Hepatocyte (in vitro differentiated cells): ENCODE data around the gene CCL20. TPM values are rescaled to one million over a fixed set of nuclear protein-coding genes. Genes with fewer than 3 reads are reported as not detected.
A peak's percentile ranks its signal among the peaks of the same experiment; 100 is the strongest.

Experiments
- DNase-seq: peaks from one replicate; pipeline ENCODE4 v3.0.0-alpha.2; 2016; ENCODE audit warnings: low spot score
- H2AFZ ChIP-seq: fragments of 200-600 bp; sonication (generic); 2 replicates; pipeline ENCODE4 v1.6.0; 2016; ENCODE audit warnings: antibody characterized with exemption, mild to moderate bottlenecking
- H3K27ac ChIP-seq: fragments of 200-600 bp; sonication (generic); 2 replicates; pipeline ENCODE4 v1.5.1; 2016; ENCODE audit warnings: mild to moderate bottlenecking
- H3K27me3 ChIP-seq: fragments of 200-600 bp; sonication (generic); 2 replicates; pipeline ENCODE4 v1.6.1; 2016
- H3K36me3 ChIP-seq: fragments of 200-600 bp; sonication (generic); replicated peaks from 2 replicates; pipeline ENCODE4 v1.5.1; 2016; ENCODE audit warnings: low read depth; ENCODE audit not compliant: insufficient read depth
- H3K4me1 ChIP-seq: fragments of 200-600 bp; sonication (generic); 2 replicates; pipeline ENCODE4 v1.5.1; 2016; ENCODE audit warnings: mild to moderate bottlenecking, moderate library complexity; ENCODE audit not compliant: insufficient read depth
- H3K4me2 ChIP-seq: fragments of 200-600 bp; sonication (generic); 2 replicates; pipeline ENCODE4 v1.6.0; 2016
- H3K4me3 ChIP-seq: fragments of 200-600 bp; sonication (generic); 2 replicates; pipeline ENCODE4 v1.5.1; 2016; ENCODE audit warnings: mild to moderate bottlenecking
- H3K79me2 ChIP-seq: fragments of 200-600 bp; sonication (generic); 2 replicates; pipeline ENCODE4 v1.6.0; 2017; ENCODE audit warnings: mild to moderate bottlenecking
- H3K9me2 ChIP-seq: fragments of 200-600 bp; sonication (generic); replicated peaks from 2 replicates; pipeline ENCODE4 v1.6.0; 2017; ENCODE audit warnings: mild to moderate bottlenecking; ENCODE audit not compliant: insufficient read depth
- H3K9me3 ChIP-seq: fragments of 200-600 bp; sonication (generic); 2 replicates; pipeline ENCODE4 v1.5.1; 2016; ENCODE audit warnings: low read depth, mild to moderate bottlenecking
- H4K20me1 ChIP-seq: fragments of 200-600 bp; sonication (generic); 2 replicates; pipeline ENCODE4 v1.6.0; 2016; ENCODE audit warnings: mild to moderate bottlenecking; ENCODE audit not compliant: insufficient read depth, poor library complexity, severe bottlenecking
- CTCF ChIP-seq: fragments of 200-600 bp; sonication (generic); IDR thresholded peaks from 2 replicates; pipeline ENCODE4 v1.5.1; 2016; ENCODE audit warnings: antibody characterized with exemption, mild to moderate bottlenecking; ENCODE audit not compliant: poor library complexity
- EZH2 ChIP-seq: fragments of 200-600 bp; sonication (generic); IDR thresholded peaks from 2 replicates; pipeline ENCODE4 v1.6.1; 2016; ENCODE audit warnings: antibody characterized with exemption, mild to moderate bottlenecking, borderline replicate concordance
- EZH2phosphoT487 ChIP-seq: fragments of 200-600 bp; sonication (generic); IDR thresholded peaks from one replicate; pipeline ENCODE4 v1.6.1; 2018; ENCODE audit warnings: antibody characterized with exemption, mild to moderate bottlenecking, low read depth, moderate library complexity; ENCODE audit not compliant: unreplicated experiment, severe bottlenecking
- whole genome bisulfite sequencing: methylation state at CpG from one replicate; pipeline ENCODE4 v1.1.6; 2016; ENCODE audit warnings: low lambda C conversion rate; ENCODE audit errors: missing lambda C conversion rate; 5-methylcytosine and 5-hydroxymethylcytosine counted together
- polyA plus RNA-seq: library from polyadenylated mRNA; unstranded; fragments of >200 nt; fragmentation: Nextera tagmentation; extraction: Ambion mirVana; gene quantifications from 2 replicates; pipeline ENCODE4 v1.2.1, GENCODE V29; 2016
- total RNA-seq: library from RNA; depleted of rRNA; stranded (reverse); fragments of >200 nt; gene quantifications from 2 replicates; pipeline ENCODE4 v1.2.3, GENCODE V29; 2014

The CCL20 gene
- total and polyA plus RNA-seq, 2 experiments from 2014 or later: 80.0 to 112 TPM

- H3K4me2 ChIP-seq: no peak overlapping the region
- no peaks in the 10 kb centered on the region for H4K20me1 ChIP-seq
- 86% methylated on average over 3 of the region's 3 CpGs for WGBS
- H2AFZ ChIP-seq: no peak overlapping the region
- no peak for DNase-seq
- TF ChIP-seq EZH2: no peak
- TF ChIP-seq EZH2phosphoT487: no peak
- TF ChIP-seq CTCF: no peak
- no peaks in the 10 kb centered on the region for H3K27me3 ChIP-seq
- no peaks in the 10 kb centered on the region for H3K79me2 ChIP-seq
- no peaks in the 10 kb centered on the region for H3K9me3 ChIP-seq
- no peaks in the 10 kb centered on the region for H3K4me1 ChIP-seq
- H3K27ac ChIP-seq: no peak overlapping the region
- H3K36me3 ChIP-seq: no peaks in the 10 kb centered on the region
- no peaks in the 10 kb centered on the region for H3K9me2 ChIP-seq
- H3K4me3 ChIP-seq: no peak overlapping the region
Observed at GRCh38 chr2:227855440-227855839, 41.8 kb downstream of the CCL20 start.

GRCh38 chr2:227856697-227857096 lies 43.1 kb downstream of the CCL20 start:
- Histone ChIP-seq H3K36me3 (no peaks in the 10 kb centered on the region), H3K27me3 (no peaks in the 10 kb centered on the region), H2AFZ (no peak overlapping the region), H3K27ac (no peak overlapping the region), H4K20me1 (no peaks in the 10 kb centered on the region), H3K4me2 (no peak overlapping the region), H3K79me2 (no peaks in the 10 kb centered on the region), H3K4me1 (no peaks in the 10 kb centered on the region), H3K4me3 (no peak overlapping the region), H3K9me2 (no peaks in the 10 kb centered on the region), H3K9me3 (no peaks in the 10 kb centered on the region)
- 93% methylated on average over 2 of the region's 2 CpGs for WGBS
- TF ChIP-seq EZH2 (no peak), CTCF (no peak), EZH2phosphoT487 (no peak)
- DNase-seq: no peak

- H2AFZ ChIP-seq: no peak overlapping the region
- H4K20me1 ChIP-seq: no peaks in the 10 kb centered on the region
- no peaks in the 10 kb centered on the region for H3K27me3 ChIP-seq
- TF ChIP-seq EZH2: no peak
- TF ChIP-seq EZH2phosphoT487: no peak
- no peak for TF ChIP-seq CTCF
- WGBS: 87% methylated on average over 6 of the region's 6 CpGs
- H3K9me2 ChIP-seq: no peaks in the 10 kb centered on the region
- no peaks in the 10 kb centered on the region for H3K36me3 ChIP-seq
- no peaks in the 10 kb centered on the region for H3K9me3 ChIP-seq
- peak overlapping the region; percentile 63 for H3K27ac ChIP-seq
- no peak overlapping the region for H3K4me2 ChIP-seq
- H3K4me3 ChIP-seq: no peak overlapping the region
- H3K79me2 ChIP-seq: no peaks in the 10 kb centered on the region
- peaks cover 13% of the 10 kb centered on the region for H3K4me1 ChIP-seq
- no peak for DNase-seq
Observed at GRCh38 chr2:227860221-227860641, 46.6 kb downstream of the CCL20 start.

GRCh38 chr2:227861011-227861410 lies 47.4 kb downstream of the CCL20 start:
- peaks cover 13% of the 10 kb centered on the region for H3K4me1 ChIP-seq
- H3K9me2 ChIP-seq: no peaks in the 10 kb centered on the region
- 50% methylated on average over 2 of the region's 2 CpGs for WGBS
- DNase-seq: no peak
- no peak overlapping the region for H3K4me2 ChIP-seq
- no peaks in the 10 kb centered on the region for H4K20me1 ChIP-seq
- H3K27ac ChIP-seq: peak overlapping the region; percentile 63
- no peaks in the 10 kb centered on the region for H3K79me2 ChIP-seq
- H3K4me3 ChIP-seq: no peak overlapping the region
- no peak for TF ChIP-seq EZH2
- TF ChIP-seq EZH2phosphoT487: peak; percentile 67
- H3K9me3 ChIP-seq: no peaks in the 10 kb centered on the region
- H3K36me3 ChIP-seq: no peaks in the 10 kb centered on the region
- H2AFZ ChIP-seq: no peak overlapping the region
- no peaks in the 10 kb centered on the region for H3K27me3 ChIP-seq
